HG03196 (cell line): ENCODE results near the gene EYA2.
"Not testable (repeated sequence)": the region's sequence is repeated elsewhere in the genome, so short reads cannot be mapped to it uniquely, and the experiment has no call there.

ENCODE experiments used
- ATAC-seq: cut with Tn5 transposase; IDR thresholded peaks from one replicate; pipeline ENCODE4 v1.9.1; 2021; ENCODE audit not compliant: unreplicated experiment

EYA2 gene

GRCh38 chr20:47195573-47195972 is 300.9 kb downstream of the EYA2 start:
- no peak for ATAC-seq

- no peak for ATAC-seq
Observed at GRCh38 chr20:47196091-47197081, 301.7 kb downstream of the EYA2 start.

GRCh38 chr20:47198254-47198671 is 303.6 kb downstream of the EYA2 start:
- ATAC-seq: no peak

DNA sequence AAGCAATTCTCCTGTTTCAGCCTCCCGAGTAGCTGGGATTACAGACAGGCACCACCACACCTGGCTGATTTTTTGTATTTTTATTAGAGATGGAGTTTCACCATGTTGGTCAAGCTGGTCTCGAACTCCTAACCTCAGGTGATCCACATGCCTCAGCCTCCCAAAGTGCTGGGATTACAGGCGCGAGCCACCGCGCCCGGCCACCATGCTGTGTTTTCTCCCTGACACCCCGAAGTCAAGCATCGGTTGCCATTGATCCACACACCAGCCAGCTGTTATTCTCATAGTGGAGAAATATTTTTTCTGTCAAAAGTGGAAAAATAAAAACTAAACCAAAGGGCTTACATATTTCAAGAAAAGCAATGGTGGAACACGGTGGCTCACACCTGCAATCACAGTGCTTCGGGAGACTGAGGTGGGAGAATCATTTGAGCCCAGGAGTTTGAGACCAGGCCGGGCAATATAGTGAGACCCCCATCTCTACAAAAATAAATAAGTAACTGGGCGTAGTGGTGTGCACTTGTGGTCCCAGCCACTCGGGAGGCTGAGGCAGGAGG is 304.4 kb downstream of the EYA2 start:
- no peak for ATAC-seq

DNA sequence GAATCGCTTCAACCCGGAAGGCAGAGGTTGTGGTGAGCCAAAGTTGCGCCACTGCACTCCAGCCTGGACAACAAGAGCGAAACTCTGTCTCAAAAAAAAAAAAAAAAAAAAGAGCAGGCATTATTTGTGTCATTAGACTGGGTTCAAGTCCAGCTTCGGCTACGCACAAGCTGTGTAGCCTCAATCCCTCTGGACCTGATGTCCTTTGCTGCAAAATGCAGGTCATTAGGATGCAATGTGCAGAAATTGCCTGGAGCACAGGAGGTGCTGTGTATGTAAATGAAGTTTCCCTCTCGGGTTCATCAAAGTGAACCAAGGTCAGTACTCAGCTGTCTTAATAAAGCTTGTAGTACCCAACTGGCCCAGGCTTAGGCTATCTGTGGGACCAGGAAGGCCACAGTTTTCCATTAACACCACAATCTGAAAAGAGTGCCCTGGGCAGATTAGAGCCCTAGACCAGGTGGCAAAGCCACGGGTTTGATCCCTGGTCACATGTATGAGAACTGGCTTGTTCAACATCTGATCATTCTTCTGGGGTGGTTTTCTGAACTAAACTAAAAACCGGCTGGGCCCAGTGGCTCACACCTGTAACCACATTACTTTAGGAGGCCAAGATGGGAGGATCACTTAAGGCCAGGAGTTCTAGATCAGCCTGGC is 306.6 kb downstream of the EYA2 start:
- ATAC-seq: no peak

DNA sequence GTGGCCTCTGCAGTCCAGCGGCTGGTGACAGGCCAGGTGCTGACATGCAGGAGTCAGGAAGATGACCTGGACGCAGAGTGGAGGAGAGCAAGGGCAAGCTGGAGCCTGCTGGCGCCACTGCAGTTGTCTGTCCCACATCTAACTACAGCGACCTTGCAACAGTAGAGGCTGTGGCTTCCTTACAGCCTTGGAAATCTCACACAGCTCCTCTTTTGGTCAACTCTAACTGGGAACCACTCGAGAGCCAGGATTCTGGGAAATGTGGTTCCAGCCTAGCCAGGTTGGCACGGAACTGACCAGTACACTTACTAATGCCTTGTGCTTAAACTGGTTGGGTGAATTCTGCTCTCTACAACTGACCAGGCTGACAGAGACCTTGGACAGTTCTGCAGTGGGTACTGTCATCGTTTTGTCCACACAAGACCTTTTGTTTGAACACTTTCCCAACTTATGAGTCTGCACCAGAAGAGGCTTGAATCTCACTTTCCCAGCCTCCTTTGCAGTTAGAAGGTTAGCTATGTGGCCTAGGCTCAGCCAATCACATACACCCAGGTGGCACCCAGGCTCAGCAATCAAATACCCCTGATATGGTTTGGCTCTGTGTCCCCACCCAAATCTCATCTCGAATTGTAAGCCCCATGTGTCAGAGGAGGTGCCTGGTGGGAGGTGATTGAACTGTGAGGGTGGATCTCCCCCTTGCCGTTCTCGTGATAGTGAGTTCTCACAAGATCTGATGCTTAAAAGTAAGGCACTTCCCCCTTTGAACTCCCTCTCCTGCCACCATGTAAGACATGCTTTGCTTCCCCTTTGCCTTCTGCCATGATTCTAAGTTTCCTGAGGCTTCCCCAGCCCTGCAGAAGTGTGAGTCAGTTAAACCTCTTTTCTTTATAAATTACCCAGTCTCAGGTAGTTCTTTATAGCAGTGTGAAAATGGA is 308.4 kb downstream of the EYA2 start:
- ATAC-seq: no peak

DNA sequence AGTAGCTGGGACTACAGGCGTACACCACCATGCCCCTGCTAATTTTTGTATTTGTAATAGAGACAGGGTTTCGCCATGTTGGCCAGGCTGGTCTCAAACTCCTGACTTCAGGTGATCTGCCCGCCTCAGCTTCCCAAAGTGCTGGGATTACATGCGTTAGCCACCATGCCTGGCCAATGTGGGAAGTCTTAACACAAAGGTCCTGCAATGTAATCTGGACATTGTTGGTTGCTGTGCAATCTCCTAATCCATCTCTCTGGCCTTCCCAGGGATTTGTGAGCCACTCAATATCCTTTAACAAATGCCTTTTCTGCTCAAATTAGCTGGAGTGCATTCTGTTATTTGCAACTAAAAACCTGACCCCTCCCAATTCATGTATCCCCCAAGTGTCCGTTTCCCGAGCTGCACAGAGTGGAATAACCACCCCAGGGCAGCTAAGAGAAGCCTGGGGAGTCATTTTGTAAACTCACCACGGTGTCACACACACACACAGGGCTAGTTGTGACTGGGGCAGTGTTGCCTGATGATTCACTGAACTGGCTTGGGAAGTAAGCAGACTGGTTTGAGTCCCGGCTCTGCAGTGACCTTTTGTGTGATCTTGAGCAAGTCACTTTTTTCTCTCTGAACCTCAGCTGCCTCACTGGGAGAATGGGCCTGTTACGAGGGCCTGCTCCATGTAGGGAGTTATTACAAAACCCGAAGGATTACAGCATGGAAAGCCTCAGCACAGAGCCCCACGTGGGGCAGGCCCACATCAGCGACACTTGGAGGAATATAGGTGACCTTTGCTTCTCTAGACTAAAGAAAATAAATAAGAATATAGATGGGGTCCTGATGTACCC is 309.6 kb downstream of the EYA2 start:
- no peak for ATAC-seq

- not testable (repeated sequence) for ATAC-seq
Observed at GRCh38 chr20:47204850-47205122, 310.1 kb downstream of the EYA2 start.

DNA sequence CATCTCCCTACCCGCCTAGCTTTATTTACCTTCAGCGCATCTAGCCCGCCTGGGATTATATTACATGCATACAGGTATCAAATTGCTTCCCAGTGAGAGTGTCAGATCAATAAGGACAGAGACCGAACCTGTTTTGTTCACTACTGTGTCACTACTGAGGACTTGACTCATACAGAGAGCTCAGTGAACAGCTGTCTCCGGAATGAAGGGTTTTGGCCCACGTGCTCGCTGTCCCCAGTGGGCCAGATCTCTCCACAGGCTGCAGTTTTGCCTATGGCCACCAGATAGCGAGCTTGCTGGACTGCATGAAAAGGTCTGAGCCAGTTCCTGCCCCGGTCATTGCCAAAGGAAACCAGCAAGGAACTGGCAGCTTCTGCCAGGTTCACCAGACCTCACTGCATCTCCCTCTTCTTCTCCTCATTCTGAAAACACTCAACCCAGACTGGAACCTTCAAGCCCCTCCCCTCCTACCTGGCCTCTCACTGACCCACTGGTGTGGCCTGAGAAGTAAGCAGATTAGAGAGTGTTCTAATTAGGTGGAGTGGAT is 311.0 kb downstream of the EYA2 start:
- no peak for ATAC-seq

DNA sequence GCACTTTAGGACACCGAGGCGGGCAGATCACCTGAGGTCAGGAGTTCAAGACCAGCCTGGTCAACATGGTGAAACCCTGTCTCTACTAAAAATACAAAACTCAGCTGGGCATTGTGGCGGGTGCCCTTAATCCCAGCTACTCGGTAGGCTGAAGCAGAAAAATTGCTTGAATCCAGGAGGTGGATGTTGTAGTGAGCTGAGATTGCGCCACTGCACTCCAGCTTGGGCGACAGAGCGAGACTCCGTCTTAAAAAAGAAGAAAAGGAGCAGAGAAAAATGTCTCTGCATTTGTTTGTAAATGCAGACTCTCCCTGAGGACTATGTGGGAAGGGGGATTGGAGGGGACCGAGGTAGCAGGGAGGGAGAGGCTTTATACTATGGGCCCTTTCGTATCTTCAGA is 311.9 kb downstream of the EYA2 start:
- ATAC-seq: not testable (repeated sequence)

GRCh38 chr20:47206962-47207641 is 312.5 kb downstream of the EYA2 start:
- ATAC-seq: no peak

DNA sequence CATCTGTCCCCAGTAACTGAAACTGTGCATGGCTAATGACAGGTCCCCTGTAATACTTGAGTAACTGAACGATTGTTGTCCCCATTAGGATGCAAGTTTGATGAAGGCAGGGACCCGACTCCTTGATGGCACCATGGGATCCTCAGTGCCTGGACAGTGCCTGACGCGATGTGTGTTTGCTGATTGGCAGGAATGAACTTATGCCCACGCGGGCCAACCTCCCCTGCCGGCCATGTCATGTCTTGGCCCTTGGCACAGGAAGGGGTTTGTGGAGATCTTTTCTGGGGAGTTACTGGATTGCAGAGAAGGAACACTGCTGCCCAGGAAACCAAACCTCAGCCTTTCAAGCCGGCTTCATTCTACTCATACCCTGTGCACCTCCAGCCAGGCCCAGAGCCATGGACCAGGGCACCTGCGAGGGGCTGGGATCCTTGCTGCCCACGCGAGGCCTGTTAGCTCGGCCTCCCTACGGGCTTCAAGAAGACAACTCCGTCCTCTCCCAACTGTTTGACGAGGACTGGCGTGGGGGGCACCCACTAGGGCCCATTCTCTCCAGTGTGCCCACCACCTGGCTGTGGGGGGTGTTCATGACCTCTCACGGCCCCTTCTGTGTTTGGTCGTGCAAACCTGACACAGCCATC is 314.0 kb downstream of the EYA2 start:
- ATAC-seq: no peak

DNA sequence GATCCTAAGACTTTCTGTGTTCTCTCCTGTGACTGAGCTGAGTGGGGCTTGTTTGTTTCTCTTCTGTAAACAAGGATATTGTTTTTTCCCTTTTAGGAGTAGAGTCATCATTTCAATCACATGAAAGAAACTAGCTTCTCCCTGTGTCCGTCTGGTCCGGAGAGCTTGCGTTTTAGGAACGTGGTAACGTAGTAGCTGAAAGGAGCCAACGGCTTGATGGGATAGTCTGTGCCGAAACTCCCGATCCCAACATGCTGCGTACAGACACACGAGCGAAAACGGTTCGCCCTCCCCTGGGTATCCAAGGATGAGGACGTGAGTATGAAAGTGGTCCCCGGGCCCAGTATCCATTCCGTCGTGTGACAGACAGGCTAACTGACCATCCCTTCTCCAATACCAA is 315.3 kb downstream of the EYA2 start:
- ATAC-seq: no peak

DNA sequence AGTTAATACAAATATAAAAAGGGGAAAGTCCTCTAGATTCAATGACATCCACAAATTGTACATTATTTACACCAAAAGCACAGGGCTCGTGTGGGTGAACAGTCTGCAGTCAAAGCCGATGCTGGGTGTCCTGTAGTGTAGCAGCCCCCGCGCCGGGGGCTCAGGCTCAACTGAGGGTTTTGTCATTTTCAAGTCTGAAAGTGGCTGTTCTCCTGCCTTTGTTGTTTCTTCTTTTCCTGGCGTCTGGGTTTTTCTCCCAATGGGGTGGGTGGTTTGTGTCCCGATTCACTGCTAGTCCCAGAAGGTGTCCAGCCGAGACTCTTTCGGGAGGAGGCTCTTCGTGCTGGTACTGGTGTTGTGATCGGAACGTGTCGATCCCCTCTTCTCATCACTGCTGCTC is 315.8 kb downstream of the EYA2 start:
- ATAC-seq: no peak

- ATAC-seq: no peak
Observed at GRCh38 chr20:47211036-47211435, 316.4 kb downstream of the EYA2 start.

- ATAC-seq: no peak
Observed at GRCh38 chr20:47212606-47213207, 318.1 kb downstream of the EYA2 start.

DNA sequence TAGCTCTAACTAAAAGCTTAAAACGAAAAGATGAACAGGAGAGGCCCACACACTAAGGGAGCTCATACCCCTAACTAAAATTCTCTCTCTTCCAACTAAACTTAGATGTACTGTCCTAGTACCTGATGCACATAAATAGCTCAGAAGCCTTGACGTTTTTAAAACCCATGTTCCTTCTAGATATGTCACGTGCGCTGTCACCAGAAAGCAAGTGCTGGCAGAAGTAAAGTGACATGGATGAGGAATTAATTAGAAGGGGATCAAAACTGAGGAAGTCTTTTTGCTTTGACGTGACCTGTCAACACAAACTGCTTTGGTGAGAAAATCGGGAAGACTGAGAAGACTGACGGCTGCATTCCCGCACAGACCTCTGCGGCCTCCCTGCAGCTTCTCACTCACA is 319.3 kb downstream of the EYA2 start:
- ATAC-seq: no peak

DNA sequence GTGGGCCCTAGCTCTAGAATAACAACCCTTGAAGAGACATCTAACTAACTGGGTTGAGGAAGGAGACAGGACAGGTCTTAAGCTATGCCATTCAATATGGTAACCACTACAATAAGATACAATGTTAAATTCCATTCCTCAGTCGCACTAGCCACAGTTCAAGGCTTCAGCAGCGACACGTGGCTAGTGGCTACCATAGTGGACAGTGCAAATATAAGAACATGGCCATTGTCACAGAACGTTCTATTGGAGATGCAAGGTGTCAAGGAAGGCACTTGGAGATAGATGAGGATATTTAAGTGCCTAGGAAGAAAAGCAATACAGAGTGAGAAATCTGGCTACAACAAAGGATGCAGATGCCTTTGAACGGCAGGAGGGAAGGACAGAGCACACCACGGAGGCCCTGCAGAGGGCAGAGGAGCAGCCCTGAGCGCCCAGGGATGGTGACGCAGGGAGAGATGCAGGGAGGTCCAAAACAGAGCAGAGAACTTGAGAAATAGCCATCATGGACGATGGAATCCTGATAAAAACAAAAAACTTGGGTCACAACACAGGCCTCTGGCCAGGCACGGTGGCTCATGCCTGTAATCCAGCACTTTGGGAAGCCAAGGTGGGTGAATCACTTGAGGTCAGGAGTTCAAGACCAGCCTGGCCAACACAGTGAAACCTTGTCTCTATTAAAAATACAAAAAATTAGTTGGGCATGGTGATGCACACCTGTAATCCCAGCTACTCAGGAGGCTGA is 321.2 kb downstream of the EYA2 start:
- no peak for ATAC-seq
